Immature natural killer cell (primary cell): ENCODE data around the gene PMPCA. TPM values are rescaled to one million over a fixed set of nuclear protein-coding genes. Genes with fewer than 3 reads are reported as not detected.

ENCODE experiments used
- DNase-seq, 3 donors: peaks; one replicate each; pipeline ENCODE4 v3.0.0; 2022; ENCODE audit warnings: mixed read lengths in 1 of 3
- H3K27ac Mint-ChIP-seq, 6 donors: one replicate each; pipeline ENCODE4 v1.8.0; 2020; ENCODE audit warnings: mixed read lengths in 6 of 6, mild to moderate bottlenecking in 5 of 6, inconsistent platforms in 4 of 6, moderate library complexity in 3 of 6
- H3K27me3 Mint-ChIP-seq, 3 donors: one replicate each; pipeline ENCODE4 v1.8.0; 2020 to 2021; ENCODE audit warnings: low read depth in 3 of 3, mild to moderate bottlenecking in 3 of 3, mixed read lengths in 3 of 3, moderate library complexity in 3 of 3, inconsistent platforms in 1 of 3
- H3K36me3 Mint-ChIP-seq, 3 donors: one replicate each; pipeline ENCODE4 v1.8.0; 2020; ENCODE audit warnings: mixed read lengths in 3 of 3, inconsistent platforms in 2 of 3, mild to moderate bottlenecking in 2 of 3
- H3K4me1 Mint-ChIP-seq, 2 donors: one replicate each; pipeline ENCODE4 v1.8.0; 2020; ENCODE audit warnings: inconsistent platforms in 2 of 2, mild to moderate bottlenecking in 2 of 2, mixed read lengths in 2 of 2, moderate library complexity in 1 of 2
- H3K4me3 Mint-ChIP-seq, 5 donors: one replicate each; pipeline ENCODE4 v1.8.0; 2020; ENCODE audit warnings: mild to moderate bottlenecking in 5 of 5, mixed read lengths in 5 of 5, inconsistent platforms in 3 of 5, moderate library complexity in 3 of 5
- H3K9me3 Mint-ChIP-seq, 6 donors: one replicate each; pipeline ENCODE4 v1.8.0; 2020; ENCODE audit warnings: mild to moderate bottlenecking in 6 of 6, mixed read lengths in 6 of 6, inconsistent platforms in 4 of 6, moderate library complexity in 3 of 6
- polyA plus RNA-seq, 3 donors: library from polyadenylated mRNA; unstranded; fragments of 300-500 nt; fragmentation: Illumina TruSeq; gene quantifications; one replicate each; pipeline ENCODE4 v1.2.3, GENCODE V29; 2021

PMPCA gene
- polyA plus RNA-seq, 3 donors from 2014 or later: 34.5 to 43.5 (median 42.6) TPM

DNA sequence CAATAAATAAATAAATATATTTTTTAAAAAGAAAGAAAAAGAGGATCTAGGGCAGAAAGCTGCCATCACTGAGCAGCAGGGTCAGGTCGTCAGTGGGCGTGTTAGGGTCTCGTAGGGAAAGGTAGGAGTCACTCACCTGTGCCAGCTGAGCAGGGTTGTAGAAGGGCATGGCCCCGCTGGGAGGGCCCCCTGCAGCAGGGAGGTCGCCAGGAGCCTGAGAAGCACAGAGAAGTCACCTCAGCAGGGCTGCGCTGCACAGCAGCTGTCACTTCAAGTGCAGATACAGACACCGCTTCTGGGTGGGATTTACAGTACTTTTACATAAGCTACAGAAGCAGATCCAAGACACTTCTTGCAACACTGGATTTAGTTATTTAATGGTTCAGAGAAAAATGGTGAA is 33.2 kb downstream of the PMPCA start:
- Mint-ChIP-seq H3K4me1 (no peaks in the 10 kb centered on the region), H3K27me3 (peaks cover 0 to 7% (median 0%) of the 10 kb centered on the region in 3 donors), H3K27ac (peak overlapping the region in 1 of 6 donors; percentile 53), H3K36me3 (peaks cover 12 to 39% (median 20%) of the 10 kb centered on the region in 3 donors), H3K9me3 (no peaks in the 10 kb centered on the region), H3K4me3 (no peak overlapping the region)
- DNase-seq: no peak

DNA sequence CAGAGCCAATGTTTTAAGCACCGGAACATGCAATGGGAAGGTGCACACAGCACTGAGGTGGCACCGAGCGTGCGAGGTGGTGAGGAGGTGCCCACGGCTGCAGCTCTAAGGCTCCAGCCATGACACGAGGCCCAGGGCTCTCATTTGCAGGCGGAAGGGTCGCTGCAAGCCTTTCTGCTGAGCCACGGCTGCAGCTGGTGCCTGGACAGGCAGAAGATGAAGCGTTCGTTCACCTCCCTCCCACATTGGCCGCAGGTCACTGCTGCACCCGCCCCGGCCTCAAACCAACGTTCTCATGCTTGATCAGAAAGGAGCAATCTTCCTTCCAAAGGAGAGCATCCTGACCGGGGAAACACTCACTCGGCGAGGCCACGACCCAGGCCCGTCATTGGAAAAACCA is 33.6 kb downstream of the PMPCA start:
- peaks cover 12 to 39% (median 20%) of the 10 kb centered on the region in 3 donors for H3K36me3 Mint-ChIP-seq
- no peak for DNase-seq

DNA sequence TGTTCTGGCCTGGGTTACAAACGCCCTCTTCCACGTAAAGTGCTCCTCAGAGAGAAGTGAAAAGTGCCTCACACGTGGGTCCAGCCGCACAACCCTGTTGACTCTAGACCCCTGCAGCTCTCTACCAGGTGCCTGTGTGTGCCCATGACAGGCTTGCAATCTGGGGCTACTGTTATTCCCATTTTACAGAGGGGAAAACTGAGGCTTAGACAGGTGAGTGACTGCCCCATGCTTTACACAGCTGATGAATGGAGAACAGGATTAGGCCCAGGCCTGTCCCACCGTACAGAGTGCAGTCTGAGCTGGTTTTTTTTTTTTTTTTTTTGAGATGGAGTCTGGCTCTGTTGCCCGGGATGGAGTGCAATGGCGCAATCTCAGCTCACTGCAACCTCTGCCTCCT is 35.3 kb downstream of the PMPCA start:
- H3K36me3 Mint-ChIP-seq: peaks cover 16 to 46% (median 25%) of the 10 kb centered on the region in 3 donors
- H3K9me3 Mint-ChIP-seq: no peaks in the 10 kb centered on the region
- no peak for DNase-seq
- H3K27ac Mint-ChIP-seq: no peak overlapping the region
- peaks cover 0 to 2% (median 0%) of the 10 kb centered on the region in 3 donors for H3K27me3 Mint-ChIP-seq
- no peaks in the 10 kb centered on the region for H3K4me1 Mint-ChIP-seq
- no peak overlapping the region for H3K4me3 Mint-ChIP-seq

More for the DNA sequence above, 33.6 kb downstream of the PMPCA start:
- no peak overlapping the region for H3K4me3 Mint-ChIP-seq
- H3K27me3 Mint-ChIP-seq: peaks cover 0 to 7% (median 0%) of the 10 kb centered on the region in 3 donors
- H3K9me3 Mint-ChIP-seq: no peaks in the 10 kb centered on the region
- no peak overlapping the region for H3K27ac Mint-ChIP-seq
- no peaks in the 10 kb centered on the region for H3K4me1 Mint-ChIP-seq

DNA sequence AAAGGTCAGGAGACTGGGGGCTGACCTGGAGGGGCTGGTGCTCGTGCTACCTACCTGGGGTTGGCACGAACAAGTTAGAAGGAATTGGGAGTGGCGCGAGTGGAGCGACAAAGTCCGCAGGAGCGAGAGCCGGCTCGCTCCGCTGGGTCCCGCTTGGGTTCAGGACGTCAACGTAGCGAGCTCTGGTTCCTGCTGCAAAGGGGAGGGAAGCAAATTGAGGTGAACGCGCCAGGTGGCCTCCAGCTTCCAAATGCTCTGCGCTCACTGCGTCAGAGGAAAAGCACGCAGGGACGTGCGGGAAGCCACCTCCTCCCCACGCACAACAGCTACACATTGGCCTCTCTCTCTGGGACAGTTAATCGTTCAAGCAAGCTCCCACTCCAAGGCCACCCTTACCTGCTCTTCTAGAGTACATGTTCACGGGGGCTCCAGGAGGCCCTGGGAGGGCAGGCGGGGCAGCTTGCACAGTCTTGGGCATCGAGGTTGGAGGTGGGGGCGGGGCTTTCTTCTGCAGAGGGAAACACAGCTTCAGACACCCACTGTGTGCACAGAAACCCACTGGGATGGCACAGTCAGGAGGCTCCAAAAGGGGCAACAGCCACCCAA is 36.8 kb downstream of the PMPCA start:
- Mint-ChIP-seq H3K4me3 (no peak overlapping the region), H3K4me1 (no peaks in the 10 kb centered on the region), H3K36me3 (peaks cover 16 to 47% (median 25%) of the 10 kb centered on the region in 3 donors), H3K27me3 (no peaks in the 10 kb centered on the region), H3K9me3 (no peaks in the 10 kb centered on the region), H3K27ac (no peak overlapping the region)
- DNase-seq: no peak

DNA sequence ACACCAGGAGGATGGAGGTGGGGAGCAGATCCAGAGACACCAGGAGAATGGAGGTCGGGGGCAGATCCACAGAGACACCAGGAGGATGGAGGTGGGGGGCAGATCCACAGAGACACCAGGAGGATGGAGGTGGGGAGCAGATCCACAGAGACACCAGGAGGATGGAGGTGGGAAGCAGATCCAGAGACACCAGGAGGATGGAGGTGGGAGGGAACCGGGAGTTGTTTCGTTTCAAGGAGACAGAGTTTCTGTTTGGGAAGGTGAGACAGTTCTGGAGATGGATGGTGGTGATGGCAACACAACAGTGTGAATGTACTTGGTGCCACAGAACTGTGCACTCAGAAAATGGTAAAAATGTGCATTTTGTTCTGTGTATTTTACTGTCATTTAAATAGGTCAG is 38.2 kb downstream of the PMPCA start:
- H3K27ac Mint-ChIP-seq: peak overlapping the region in 1 of 6 donors; percentile 67
- no peak overlapping the region for H3K4me3 Mint-ChIP-seq
- H3K9me3 Mint-ChIP-seq: no peaks in the 10 kb centered on the region
- H3K27me3 Mint-ChIP-seq: no peaks in the 10 kb centered on the region
- H3K36me3 Mint-ChIP-seq: peaks cover 20 to 46% (median 30%) of the 10 kb centered on the region in 3 donors
- no peak for DNase-seq
- no peaks in the 10 kb centered on the region for H3K4me1 Mint-ChIP-seq

DNA sequence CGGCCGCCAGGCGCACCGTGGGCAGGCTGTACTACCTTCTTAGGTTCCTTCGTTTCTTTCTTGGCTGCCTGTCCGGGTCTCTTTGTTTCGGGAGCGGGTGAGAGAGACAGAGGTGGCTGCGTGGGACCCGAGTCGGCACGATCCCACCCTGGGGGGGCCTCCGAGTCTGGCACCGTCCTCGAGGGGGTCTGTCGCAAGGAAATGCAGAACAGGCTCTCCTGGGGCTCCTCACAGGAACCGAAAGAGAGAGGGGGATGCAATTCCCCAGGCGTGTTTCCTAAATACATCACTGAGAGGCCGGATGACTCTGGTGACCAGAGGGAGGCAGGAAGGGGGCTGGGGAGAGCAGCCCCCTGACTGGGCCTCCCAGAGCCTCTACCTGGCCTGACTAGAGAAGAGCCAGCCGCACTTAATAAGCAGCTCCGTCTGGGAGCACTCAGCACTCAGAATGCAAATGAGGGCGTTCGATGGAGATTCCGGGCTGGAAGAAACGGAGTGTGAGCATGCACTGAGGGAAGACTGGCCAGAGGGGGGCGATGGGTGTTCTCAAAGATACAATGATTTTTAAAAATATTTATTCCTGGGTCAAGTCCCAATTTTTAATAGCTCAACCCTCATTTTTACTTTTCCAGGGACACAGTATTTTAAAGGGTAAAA is 40.9 kb downstream of the PMPCA start:
- H3K27ac Mint-ChIP-seq: no peak overlapping the region
- H3K4me1 Mint-ChIP-seq: no peaks in the 10 kb centered on the region
- H3K27me3 Mint-ChIP-seq: peaks cover 0 to 2% (median 1%) of the 10 kb centered on the region in 3 donors
- peaks cover 19 to 45% (median 29%) of the 10 kb centered on the region in 3 donors for H3K36me3 Mint-ChIP-seq
- peaks cover 0 to 1% (median 0%) of the 10 kb centered on the region in 6 donors for H3K9me3 Mint-ChIP-seq
- DNase-seq: no peak
- no peak overlapping the region for H3K4me3 Mint-ChIP-seq

DNA sequence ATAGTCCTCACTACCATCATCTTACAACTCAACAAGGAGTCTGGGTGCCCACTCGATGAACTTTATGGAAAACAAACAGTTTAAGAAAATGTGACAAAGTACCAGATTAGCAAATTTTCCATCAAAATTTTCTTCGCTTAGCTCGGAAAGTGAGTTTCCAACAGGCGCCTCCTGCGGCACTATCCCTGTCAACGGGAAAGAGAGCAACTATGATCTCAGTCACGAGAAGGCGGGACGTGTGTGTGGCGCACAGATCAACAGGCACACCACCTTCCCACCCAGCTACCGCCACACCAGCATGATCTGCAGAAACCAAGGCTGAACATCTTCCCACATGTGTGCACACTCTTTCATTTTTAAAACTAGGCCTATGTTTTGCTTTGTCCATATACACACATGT is 42.9 kb downstream of the PMPCA start:
- Mint-ChIP-seq H3K27ac (no peak overlapping the region), H3K36me3 (peaks cover 8 to 38% (median 16%) of the 10 kb centered on the region in 3 donors), H3K9me3 (peaks cover 0 to 1% (median 0%) of the 10 kb centered on the region in 6 donors), H3K4me3 (no peak overlapping the region), H3K4me1 (no peaks in the 10 kb centered on the region), H3K27me3 (peaks cover 0 to 2% (median 1%) of the 10 kb centered on the region in 3 donors)
- DNase-seq: no peak

DNA sequence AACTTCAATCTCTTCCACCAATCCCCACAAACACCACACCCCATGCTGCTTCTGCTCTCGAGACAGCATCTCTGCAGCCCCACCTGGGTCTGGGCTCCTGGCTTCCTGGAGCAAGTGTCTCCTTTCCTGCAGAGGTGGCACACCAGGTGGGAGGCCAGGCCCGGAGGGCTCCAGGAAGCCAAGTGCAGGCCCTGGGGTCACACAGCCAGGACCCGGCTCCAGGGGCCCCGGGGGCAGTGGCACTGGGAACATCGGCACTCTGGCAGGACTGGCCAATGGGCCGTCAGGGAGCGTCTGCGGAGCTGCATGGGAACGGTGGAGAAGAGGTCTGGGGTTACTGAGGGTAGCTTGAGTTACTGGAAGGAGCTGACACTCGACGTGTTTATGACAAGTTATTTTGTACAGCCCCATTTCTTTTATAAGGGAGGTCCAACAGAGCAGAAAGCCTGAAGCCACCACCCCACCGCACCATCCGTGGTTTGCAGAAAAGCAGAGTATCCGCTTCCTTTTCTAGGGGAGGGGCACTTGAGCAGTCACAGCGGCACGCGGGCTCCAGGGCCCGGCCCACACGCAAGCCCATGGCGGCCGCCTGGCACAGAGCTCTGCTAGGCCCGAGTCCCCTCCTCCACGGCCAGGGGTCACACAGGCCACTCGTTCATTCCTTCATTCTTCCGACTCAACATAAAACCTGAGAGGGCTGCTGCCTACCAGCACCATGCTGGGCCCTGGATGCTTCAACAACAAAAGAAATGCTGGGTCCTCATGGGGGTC is 43.8 kb downstream of the PMPCA start:
- Mint-ChIP-seq H3K9me3 (peaks cover 0 to 1% (median 0%) of the 10 kb centered on the region in 6 donors), H3K27ac (no peak overlapping the region), H3K4me1 (no peaks in the 10 kb centered on the region), H3K36me3 (peaks cover 8 to 43% (median 20%) of the 10 kb centered on the region in 3 donors), H3K4me3 (no peak overlapping the region), H3K27me3 (peaks cover 0 to 2% (median 1%) of the 10 kb centered on the region in 3 donors)
- DNase-seq: no peak

DNA sequence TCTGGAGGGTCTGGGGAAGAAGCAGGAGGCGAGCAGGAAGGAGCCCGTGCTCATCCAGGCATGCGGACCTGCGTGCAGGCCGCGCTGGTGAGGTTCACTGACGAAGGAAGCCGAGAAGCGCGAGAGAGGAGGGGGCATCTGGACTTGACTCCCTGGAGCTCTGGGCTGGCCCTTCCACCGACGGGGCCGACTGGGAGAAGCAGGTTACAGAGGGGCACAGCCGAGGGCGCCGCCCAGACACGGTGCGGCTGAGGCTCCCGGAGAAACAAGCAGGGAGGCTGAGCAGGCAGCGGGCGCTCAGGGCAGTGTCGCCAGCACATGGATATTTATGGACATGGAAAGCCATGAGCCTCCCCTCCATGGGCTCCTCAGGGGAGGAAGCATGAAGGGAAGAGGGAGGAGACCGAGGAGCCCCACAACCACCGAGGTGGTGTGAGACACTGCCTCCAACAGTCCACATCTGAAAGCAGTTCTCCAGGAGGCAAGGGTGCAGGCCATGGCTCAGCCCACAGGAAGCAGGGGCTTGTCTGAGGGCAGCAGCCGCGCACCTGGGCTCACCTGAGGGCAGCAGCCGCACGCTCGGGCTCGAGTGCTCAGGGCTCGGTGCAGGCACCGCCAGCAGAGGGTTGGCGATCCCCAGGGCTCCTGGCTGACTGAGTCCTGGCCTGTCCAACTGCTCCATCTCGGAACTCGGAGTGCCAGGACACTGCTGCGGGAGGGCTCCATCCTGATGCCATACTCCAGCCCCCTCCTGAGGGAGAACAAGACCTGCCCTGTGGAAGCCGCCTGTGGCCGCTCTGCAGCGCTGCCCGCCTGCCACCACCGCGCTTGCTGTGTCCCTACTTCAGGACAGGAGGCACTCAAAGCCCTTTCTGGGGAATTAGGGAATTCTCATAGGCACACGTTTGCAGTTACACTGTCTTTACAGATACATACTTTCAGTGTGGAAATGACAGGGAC is 44.9 kb downstream of the PMPCA start:
- H3K4me3 Mint-ChIP-seq: no peak overlapping the region
- peaks cover 0 to 2% (median 1%) of the 10 kb centered on the region in 3 donors for H3K27me3 Mint-ChIP-seq
- no peak for DNase-seq
- H3K36me3 Mint-ChIP-seq: peaks cover 7 to 42% (median 16%) of the 10 kb centered on the region in 3 donors
- peaks cover 0 to 1% (median 0%) of the 10 kb centered on the region in 6 donors for H3K9me3 Mint-ChIP-seq
- H3K4me1 Mint-ChIP-seq: no peaks in the 10 kb centered on the region
- H3K27ac Mint-ChIP-seq: no peak overlapping the region

DNA sequence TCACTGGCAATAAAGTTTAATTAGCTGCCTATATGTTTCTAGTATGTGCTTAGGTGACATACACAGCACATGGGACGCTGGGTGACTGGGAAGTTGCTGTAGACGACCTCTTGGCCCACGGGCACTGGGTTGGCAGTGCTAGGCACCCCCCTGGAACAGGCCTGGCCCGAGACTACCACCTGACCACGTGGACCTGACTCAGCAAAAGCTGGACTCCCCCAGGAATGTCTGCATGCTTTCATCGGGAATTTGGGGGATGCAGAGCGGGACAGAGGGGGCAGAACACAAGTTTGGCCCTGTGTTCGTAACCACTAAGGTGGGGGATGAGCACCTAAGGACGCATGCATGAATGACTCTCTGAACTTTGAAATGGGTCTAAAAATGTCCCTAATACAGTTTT is 45.8 kb downstream of the PMPCA start:
- DNase-seq: no peak
- no peak overlapping the region for H3K4me3 Mint-ChIP-seq
- peaks cover 0 to 1% (median 0%) of the 10 kb centered on the region in 6 donors for H3K9me3 Mint-ChIP-seq
- H3K27me3 Mint-ChIP-seq: peaks cover 0 to 2% (median 1%) of the 10 kb centered on the region in 3 donors
- no peaks in the 10 kb centered on the region for H3K4me1 Mint-ChIP-seq
- no peak overlapping the region for H3K27ac Mint-ChIP-seq
- peaks cover 4 to 36% (median 15%) of the 10 kb centered on the region in 3 donors for H3K36me3 Mint-ChIP-seq

DNA sequence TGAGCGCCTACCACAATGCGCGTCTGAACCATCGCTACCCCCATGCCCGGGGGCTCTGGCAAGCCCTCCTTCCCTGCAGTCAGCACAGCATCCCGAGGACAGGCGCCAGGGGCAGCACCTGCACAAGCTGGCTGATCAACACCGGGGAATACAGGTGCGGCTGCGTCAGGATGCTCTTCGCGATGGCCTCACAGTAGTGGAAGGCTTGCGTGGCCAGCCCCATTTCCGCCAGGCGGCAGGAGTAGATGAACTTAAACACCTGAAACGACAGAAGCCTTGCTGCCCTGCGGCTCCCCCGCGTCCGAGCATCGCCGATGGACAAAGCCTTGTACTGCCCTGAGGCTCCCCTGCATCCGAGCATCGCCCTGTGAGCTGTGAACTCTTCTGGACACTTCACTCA is 46.9 kb downstream of the PMPCA start:
- Mint-ChIP-seq H3K4me1 (no peaks in the 10 kb centered on the region), H3K27me3 (peaks cover 0 to 2% (median 1%) of the 10 kb centered on the region in 3 donors), H3K36me3 (peaks cover 4 to 37% (median 19%) of the 10 kb centered on the region in 3 donors), H3K4me3 (no peak overlapping the region), H3K27ac (no peak overlapping the region), H3K9me3 (peaks cover 0 to 1% (median 0%) of the 10 kb centered on the region in 6 donors)
- DNase-seq: no peak

DNA sequence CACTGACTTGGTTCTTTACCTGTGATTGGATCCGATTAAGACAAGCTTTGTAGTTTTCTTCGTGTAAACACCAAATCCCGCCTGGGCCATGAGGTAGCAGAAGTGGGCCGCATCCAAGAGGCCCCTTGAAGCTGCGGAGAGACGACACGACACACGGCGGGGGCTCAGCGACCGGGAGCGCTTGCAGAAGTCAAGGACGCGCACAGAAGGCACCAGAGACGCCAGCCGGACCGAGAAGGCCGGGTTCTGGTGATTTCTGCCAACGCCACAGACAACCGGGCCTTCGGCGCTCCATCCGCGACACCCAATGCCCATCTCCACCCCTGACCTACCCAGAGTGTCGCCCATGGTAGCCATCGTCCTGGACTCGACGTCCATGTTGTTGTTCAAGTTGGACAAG is 49.0 kb downstream of the PMPCA start:
- H3K4me1 Mint-ChIP-seq: no peaks in the 10 kb centered on the region
- H3K4me3 Mint-ChIP-seq: no peak overlapping the region
- H3K9me3 Mint-ChIP-seq: peaks cover 0 to 1% (median 0%) of the 10 kb centered on the region in 6 donors
- H3K27ac Mint-ChIP-seq: no peak overlapping the region
- no peak for DNase-seq
- H3K36me3 Mint-ChIP-seq: peaks cover 0 to 39% (median 16%) of the 10 kb centered on the region in 3 donors
- peaks cover 0 to 3% (median 1%) of the 10 kb centered on the region in 3 donors for H3K27me3 Mint-ChIP-seq

DNA sequence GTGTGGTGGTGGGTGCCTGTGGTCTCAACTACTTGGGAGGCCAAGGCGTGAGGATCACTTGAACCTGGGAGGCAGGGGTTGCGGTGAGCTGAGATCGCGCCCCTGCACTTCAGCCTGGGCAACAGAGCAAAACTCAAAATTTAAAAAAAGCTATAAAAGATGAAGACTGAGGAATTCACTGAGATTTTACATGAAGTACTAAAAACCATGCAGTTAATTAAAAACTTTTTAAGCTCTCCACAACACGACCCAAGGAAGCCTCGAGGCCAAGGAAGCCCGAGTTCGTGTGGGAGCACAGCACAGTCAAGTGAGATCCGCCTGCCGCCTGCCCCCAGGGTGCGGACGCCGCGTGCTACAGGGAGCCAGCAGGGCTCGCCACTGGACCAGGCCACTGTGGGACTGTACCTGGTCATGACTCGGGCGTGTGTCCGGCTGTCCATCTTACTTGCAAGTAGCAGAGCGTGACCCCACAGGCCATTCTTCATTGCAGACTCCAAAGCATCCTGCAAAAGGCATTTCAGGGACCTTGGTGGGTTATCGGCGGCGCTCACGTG is 50.4 kb downstream of the PMPCA start:
- no peak for DNase-seq
- Mint-ChIP-seq H3K27me3 (peaks cover 0 to 2% (median under 1%) of the 10 kb centered on the region in 3 donors), H3K36me3 (peaks cover 0 to 48% (median 18%) of the 10 kb centered on the region in 3 donors), H3K9me3 (no peaks in the 10 kb centered on the region), H3K4me3 (no peak overlapping the region), H3K4me1 (no peaks in the 10 kb centered on the region), H3K27ac (no peak overlapping the region)
